ENCODE measurements around the gene AFMID. TPM values are rescaled to one million over a fixed set of nuclear protein-coding genes. Genes with fewer than 3 reads are reported as not detected.
"Not testable (repeated sequence)": the region's sequence is repeated elsewhere in the genome, so short reads cannot be mapped to it uniquely, and the experiment has no call there.

Gene AFMID
- total RNA-seq, 1 experiment from 2014 or later = 49.6 TPM

DNA sequence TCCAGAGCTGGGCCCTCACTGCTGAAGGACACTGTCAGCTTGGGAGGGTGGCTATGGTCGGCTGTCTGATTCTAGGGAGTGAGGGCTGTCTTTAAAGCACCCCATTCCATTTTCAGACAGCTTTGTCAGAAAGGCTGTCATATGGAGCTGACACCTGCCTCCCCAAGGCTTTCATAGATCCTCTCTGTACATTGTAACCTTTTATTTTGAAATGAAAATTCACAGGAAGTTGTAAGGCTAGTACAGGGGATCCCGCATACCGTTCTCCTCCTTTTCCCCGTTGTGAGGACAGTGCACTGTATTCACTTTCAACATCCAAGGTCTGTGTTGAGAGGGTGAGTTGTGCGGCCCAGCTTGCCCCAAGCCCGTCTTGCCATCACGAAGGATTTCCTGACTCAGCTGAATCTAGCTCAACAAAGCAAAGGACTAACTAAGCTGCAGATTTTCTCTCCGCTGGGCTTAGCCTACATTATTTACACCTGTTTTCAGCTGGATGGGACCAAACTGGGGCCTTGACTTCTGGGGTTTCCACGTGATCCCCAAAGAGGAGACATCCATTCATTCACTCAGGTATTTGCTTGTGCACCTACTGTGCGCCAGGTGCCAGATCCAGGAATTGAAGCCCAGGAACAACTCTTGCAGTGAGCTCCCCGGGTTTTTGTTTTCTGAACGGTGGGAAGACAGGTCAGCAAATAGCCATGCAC is 39.0 kb downstream of the AFMID start:
- Histone ChIP-seq H3K9me3 (no peaks in the 10 kb centered on the region), H3K4me3 (no peak overlapping the region), H3K27me3 (peaks cover 7% of the 10 kb centered on the region), H3K36me3 (peaks cover 38% of the 10 kb centered on the region)
- DNase-seq = no peak

- peaks cover 31% of the 10 kb centered on the region for H3K36me3 ChIP-seq
- no peak for DNase-seq
- H3K4me3 ChIP-seq = no peak overlapping the region
- peaks cover 11% of the 10 kb centered on the region for H3K27me3 ChIP-seq
- H3K9me3 ChIP-seq = no peaks in the 10 kb centered on the region
Observed at GRCh38 chr17:78226759-78227454, 39.7 kb downstream of the AFMID start.

- H3K4me3 ChIP-seq = no peak overlapping the region
- no peak for DNase-seq
Observed at GRCh38 chr17:78227455-78227916, 40.3 kb downstream of the AFMID start.

GRCh38 chr17:78228176-78228575 is 41.0 kb downstream of the AFMID start:
- no peaks in the 10 kb centered on the region for H3K9me3 ChIP-seq
- H3K4me3 ChIP-seq = no peak overlapping the region
- peaks cover 15% of the 10 kb centered on the region for H3K27me3 ChIP-seq
- no peak for DNase-seq
- H3K36me3 ChIP-seq = peaks cover 20% of the 10 kb centered on the region

More at GRCh38 chr17:78227455-78227916, 40.3 kb downstream of the AFMID start:
- peaks cover 27% of the 10 kb centered on the region for H3K36me3 ChIP-seq
- H3K9me3 ChIP-seq = no peaks in the 10 kb centered on the region
- peaks cover 15% of the 10 kb centered on the region for H3K27me3 ChIP-seq

DNA sequence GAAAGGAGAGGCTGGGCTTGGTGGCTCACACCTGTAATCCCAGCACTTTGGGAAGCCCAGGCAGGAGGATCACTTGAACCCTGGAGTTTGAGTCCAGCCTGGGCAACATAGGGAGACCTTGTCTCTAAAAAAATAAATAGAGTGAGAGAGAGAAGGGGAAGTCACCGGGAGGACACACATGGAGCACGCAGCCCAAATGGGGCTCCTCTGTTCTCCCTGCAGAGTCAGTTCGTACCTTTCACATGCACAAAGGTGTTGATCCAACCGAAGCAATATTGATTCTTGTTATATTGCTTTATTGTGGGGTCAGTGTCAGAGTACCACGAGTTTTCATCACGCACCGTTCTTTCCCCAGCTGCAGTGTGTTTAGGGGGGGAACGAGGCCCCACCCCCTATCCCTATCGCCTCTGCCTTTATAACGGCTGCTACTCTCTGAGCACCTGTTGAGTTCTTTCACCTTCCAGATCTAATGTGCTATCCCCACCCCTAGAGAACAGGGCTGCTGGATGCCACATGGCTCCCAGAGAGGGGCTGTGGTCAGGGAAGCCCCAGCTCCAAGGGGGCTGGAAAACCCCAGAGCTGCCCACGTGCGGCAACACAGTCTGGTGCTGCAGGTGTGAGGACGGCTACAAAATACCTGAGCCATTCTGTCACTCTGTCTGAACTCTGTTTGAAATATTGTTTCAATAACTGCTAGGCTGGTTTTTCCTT is 43.2 kb downstream of the AFMID start:
- no peak overlapping the region for H3K4me3 ChIP-seq
- no peak for DNase-seq
- no peaks in the 10 kb centered on the region for H3K36me3 ChIP-seq
- peaks cover 15% of the 10 kb centered on the region for H3K27me3 ChIP-seq
- H3K9me3 ChIP-seq = no peaks in the 10 kb centered on the region

DNA sequence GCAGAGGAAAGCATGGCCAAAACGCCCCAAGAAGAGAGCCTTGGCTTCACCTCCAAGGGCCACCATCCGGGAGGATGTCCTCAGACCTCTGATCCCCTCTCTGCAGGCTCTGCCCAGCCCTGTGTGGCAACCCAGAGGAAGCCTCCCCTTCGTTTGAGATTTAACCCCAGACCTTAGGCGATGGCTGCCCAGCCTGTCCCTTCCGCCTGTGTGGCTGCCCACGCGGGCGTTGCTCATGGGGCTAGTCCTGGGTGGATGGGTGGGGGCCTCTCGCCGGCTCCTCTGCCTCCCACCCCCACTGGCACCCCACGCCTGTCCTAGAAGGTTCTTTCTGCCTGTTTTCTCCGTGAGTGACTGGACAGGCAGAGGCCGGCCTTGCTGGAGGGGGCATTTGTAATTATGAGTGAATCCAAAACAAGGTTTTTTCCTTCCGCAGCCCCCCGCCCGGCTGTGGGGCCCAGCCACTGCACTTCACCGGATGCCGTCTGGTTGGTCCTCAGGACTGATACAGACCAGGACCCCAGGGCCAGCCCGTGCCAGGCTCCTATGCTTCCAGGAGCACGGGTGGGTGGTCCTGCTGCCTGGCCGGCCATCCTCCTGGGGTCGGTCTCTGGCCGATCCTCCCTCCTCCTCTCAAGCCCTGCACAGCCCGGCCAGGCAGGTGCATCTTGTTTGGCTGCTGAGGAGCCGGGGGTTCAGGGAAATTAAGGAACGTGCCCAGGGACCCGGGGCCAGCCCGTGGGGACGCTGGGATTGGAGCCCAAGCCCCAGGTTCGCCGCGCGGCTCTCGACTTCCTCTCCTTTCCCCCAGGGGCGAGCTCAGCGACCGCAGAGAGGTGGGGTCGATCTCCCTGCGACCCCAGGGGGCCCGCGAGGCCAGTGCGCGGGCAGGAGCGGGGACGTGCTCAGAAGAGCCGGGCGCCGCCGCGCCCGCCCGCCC is 44.1 kb downstream of the AFMID start, which contains the start of gene TMEM235:
Gene TMEM235 (plus strand): TSS at position 636 of the 940 bp plus-strand sequence. CDS start 393 bp downstream, outside the sequence.
- H3K36me3 ChIP-seq = no peaks in the 10 kb centered on the region
- no peaks in the 10 kb centered on the region for H3K9me3 ChIP-seq
- DNase-seq = no peak
- H3K27me3 ChIP-seq = peaks cover 15% of the 10 kb centered on the region
- H3K4me3 ChIP-seq = no peak within 1 kb of the TSS

GRCh38 chr17:78231991-78232858 is 45.1 kb downstream of the AFMID start:
- no peak for DNase-seq
- H3K36me3 ChIP-seq = no peaks in the 10 kb centered on the region
- H3K9me3 ChIP-seq = no peaks in the 10 kb centered on the region
- peaks cover 15% of the 10 kb centered on the region for H3K27me3 ChIP-seq
- H3K4me3 ChIP-seq = no peak overlapping the region

- no peaks in the 10 kb centered on the region for H3K36me3 ChIP-seq
- no peaks in the 10 kb centered on the region for H3K9me3 ChIP-seq
- no peak overlapping the region for H3K4me3 ChIP-seq
- peaks cover 15% of the 10 kb centered on the region for H3K27me3 ChIP-seq
- no peak for DNase-seq
Observed at GRCh38 chr17:78232859-78233173, 45.7 kb downstream of the AFMID start.

GRCh38 chr17:78233678-78234077 is 46.5 kb downstream of the AFMID start:
- no peak for DNase-seq
- H3K4me3 ChIP-seq = no peak overlapping the region
- H3K9me3 ChIP-seq = no peaks in the 10 kb centered on the region
- H3K27me3 ChIP-seq = peaks cover 15% of the 10 kb centered on the region
- H3K36me3 ChIP-seq = no peaks in the 10 kb centered on the region

DNA sequence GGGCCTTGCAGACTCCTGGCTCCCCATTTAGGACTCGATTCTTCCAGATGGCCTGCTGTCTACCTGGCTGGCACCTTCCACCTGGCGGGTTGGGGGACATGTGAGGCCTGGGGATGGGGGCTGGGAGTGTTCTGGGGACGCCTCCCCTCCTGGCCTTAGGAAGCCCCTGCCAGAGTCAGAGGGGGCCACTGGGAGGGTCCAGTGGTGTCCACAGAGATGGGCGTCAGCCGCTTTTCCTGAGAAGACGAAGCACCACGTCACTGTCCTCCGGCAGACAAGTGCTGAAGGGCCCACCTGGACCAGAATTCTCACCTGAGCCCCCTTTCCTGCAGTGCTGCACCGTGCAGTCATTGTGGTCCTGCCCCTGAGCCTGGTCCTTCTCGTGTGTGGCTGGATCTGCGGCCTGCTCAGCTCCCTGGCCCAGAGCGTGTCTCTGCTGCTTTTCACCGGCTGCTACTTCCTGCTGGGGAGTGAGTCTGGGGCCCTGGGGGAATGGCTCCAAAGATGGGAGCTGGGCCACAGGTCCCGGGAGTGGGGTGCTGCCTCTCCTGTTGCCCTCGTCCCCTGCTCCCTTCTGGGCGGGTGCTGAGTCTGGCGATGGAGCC is 47.2 kb downstream of the AFMID start:
- H3K36me3 ChIP-seq = no peaks in the 10 kb centered on the region
- H3K27me3 ChIP-seq = peaks cover 15% of the 10 kb centered on the region
- H3K4me3 ChIP-seq = no peak overlapping the region
- no peaks in the 10 kb centered on the region for H3K9me3 ChIP-seq
- DNase-seq = no peak

GRCh38 chr17:78235022-78235421 is 47.9 kb downstream of the AFMID start:
- DNase-seq, H3K36me3 ChIP-seq, H3K9me3 ChIP-seq, H3K4me3 ChIP-seq: not testable (repeated sequence)
- peaks cover 15% of the 10 kb centered on the region for H3K27me3 ChIP-seq

DNA sequence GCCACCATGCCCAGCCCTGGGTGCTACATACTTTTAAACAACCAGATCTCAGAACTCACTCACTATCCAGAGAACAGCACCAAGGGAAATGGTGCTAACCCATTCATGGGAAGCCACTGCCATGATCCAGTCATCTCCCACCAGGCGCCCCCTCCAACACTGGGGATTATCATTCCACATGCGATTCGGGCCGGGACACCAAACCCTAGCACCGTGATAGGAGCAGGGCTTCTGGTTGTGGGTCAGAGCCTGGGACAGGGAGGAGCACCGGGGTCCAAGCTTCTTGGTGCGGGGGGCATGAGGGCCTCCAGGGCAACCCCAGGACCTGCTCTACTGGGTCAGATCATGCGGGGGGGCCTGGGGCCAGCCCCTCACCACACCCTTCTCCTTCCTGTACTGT is 48.7 kb downstream of the AFMID start:
- no peak for DNase-seq
- Histone ChIP-seq H3K4me3 (no peak overlapping the region), H3K9me3 (no peaks in the 10 kb centered on the region), H3K36me3 (no peaks in the 10 kb centered on the region), H3K27me3 (peaks cover 11% of the 10 kb centered on the region)

- Histone ChIP-seq H3K36me3 (no peaks in the 10 kb centered on the region), H3K4me3 (no peak overlapping the region), H3K27me3 (peaks cover 4% of the 10 kb centered on the region), H3K9me3 (no peaks in the 10 kb centered on the region)
- no peak for DNase-seq
Observed at GRCh38 chr17:78236362-78237127, 49.4 kb downstream of the AFMID start.

DNA sequence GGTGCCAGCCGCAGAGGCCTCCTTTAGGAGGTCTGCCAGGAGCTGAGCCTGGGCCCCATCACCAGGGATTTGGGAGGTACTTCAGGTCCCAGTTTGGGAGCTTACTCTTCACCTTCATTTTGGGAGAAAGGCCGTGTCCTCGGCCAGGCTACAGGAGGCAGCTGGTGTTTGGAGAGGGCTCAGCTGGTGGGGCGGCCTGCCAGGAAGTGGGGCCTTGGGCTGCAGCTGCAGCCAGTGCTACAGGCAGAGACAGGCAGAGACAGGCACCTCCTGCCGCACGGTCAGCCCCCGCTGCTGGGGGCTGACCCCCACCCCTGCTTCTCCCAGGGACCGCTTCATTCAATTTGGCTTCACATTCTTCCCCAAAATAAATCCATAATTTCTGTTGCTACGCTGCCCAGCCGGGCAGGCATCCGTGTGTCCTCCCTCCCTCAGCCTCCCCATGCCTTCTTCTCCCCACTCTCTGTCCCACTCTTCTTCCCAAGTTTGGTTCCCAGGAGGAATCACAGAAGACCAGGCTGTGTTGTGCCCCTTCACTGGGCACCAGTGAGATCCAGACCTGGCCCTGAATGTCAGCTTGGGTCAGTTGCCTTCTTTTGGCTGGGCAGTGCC is 50.3 kb downstream of the AFMID start:
- no peak for DNase-seq
- H3K36me3 ChIP-seq = no peaks in the 10 kb centered on the region
- H3K4me3 ChIP-seq = no peak overlapping the region
- no peaks in the 10 kb centered on the region for H3K27me3 ChIP-seq
- no peaks in the 10 kb centered on the region for H3K9me3 ChIP-seq
